WTC11 (cell line): ENCODE measurements around the gene ATRIP. TPM values are rescaled to one million over a fixed set of nuclear protein-coding genes. Genes with fewer than 3 reads are reported as not detected.

ENCODE experiments used
- ATAC-seq: fragments of 200-7000 bp; cut with Tn5 transposase; 2 replicates; pipeline ENCODE4 v1.10.0; 2021; ENCODE audit warnings: mild to moderate bottlenecking, moderate library complexity
- CTCF ChIA-PET: fragments of 300-600 bp; sonication (Branson Sonifier 250); formaldehyde crosslinking; loops from one replicate; lab custom pipeline; 2021; ENCODE audit warnings: antibody characterized with exemption; lab: Charles Lee
- POLR2A ChIA-PET: fragments of 350-600 bp; sonication (Branson Sonifier 250); formaldehyde crosslinking; loops from one replicate; lab custom pipeline; 2021; ENCODE audit warnings: antibody characterized with exemption; lab: Charles Lee
- DNase-seq: peaks from one replicate; pipeline ENCODE4 v3.0.0; 2021; ENCODE audit warnings: low spot score
- H3K27ac Mint-ChIP-seq: 2 replicates; pipeline ENCODE4 v1.8.0; 2021; ENCODE audit warnings: mixed read lengths
- H3K27me3 Mint-ChIP-seq: 2 replicates; pipeline ENCODE4 v1.8.0; 2021; ENCODE audit warnings: low read depth, mild to moderate bottlenecking, moderate library complexity, mixed read lengths
- H3K36me3 Mint-ChIP-seq: 2 replicates; pipeline ENCODE4 v1.8.0; 2021; ENCODE audit warnings: mixed read lengths
- H3K4me1 Mint-ChIP-seq: 2 replicates; pipeline ENCODE4 v1.8.0; 2022; ENCODE audit warnings: mixed read lengths
- H3K4me3 Mint-ChIP-seq: 2 replicates; pipeline ENCODE4 v1.8.0; 2021; ENCODE audit warnings: mild to moderate bottlenecking, moderate library complexity, mixed read lengths
- H3K9me3 Mint-ChIP-seq: 2 replicates; pipeline ENCODE4 v1.8.0; 2021; ENCODE audit warnings: mixed read lengths
- ATF3 ChIP-seq: sonication (generic); formaldehyde crosslinking; conservative IDR thresholded peaks from 2 replicates; pipeline ENCODE4 v1.8.1; 2022; ENCODE audit warnings: mild to moderate bottlenecking, missing genetic modification reagents
- CTCF ChIP-seq: fragments of 200-600 bp; IDR thresholded peaks from 2 replicates; pipeline ENCODE4 v1.8.0; 2022; ENCODE audit warnings: antibody characterized with exemption
- E2F5 ChIP-seq: sonication (generic); formaldehyde crosslinking; IDR thresholded peaks from 2 replicates; pipeline ENCODE4 v1.8.1; 2022; ENCODE audit warnings: mild to moderate bottlenecking, moderate library complexity, missing genetic modification reagents
- GABPB1 ChIP-seq: sonication (generic); formaldehyde crosslinking; IDR thresholded peaks from 2 replicates; pipeline ENCODE4 v1.8.1; 2023; ENCODE audit warnings: mild to moderate bottlenecking, missing genetic modification reagents
- GTF2I ChIP-seq: fragments of 250-450 bp; sonication (Bioruptor Pico); conservative IDR thresholded peaks from 2 replicates; pipeline ENCODE4 v1.4.0; 2021; ENCODE audit warnings: mild to moderate bottlenecking
- HMGXB4 ChIP-seq: sonication (generic); formaldehyde crosslinking; IDR thresholded peaks from 2 replicates; pipeline ENCODE4 v1.8.1; 2023; ENCODE audit warnings: mild to moderate bottlenecking, moderate library complexity, missing genetic modification reagents
- JUN ChIP-seq: sonication (generic); formaldehyde crosslinking; IDR thresholded peaks from 2 replicates; pipeline ENCODE4 v1.8.0; 2023; ENCODE audit warnings: mild to moderate bottlenecking, missing genetic modification reagents
- OVOL2 ChIP-seq: fragments of 250-450 bp; sonication (Bioruptor Pico); IDR thresholded peaks from 2 replicates; pipeline ENCODE4 v1.9.0; 2021; ENCODE audit warnings: mild to moderate bottlenecking, borderline replicate concordance
- PRDM15 ChIP-seq: sonication (generic); formaldehyde crosslinking; IDR thresholded peaks from 2 replicates; pipeline ENCODE4 v1.8.0; 2022; ENCODE audit warnings: missing genetic modification reagents
- SP1 ChIP-seq: sonication (generic); formaldehyde crosslinking; conservative IDR thresholded peaks from 2 replicates; pipeline ENCODE4 v1.8.1; 2022; ENCODE audit warnings: missing genetic modification reagents
- ZMAT4 ChIP-seq: fragments of 250-450 bp; sonication (Bioruptor Pico); IDR thresholded peaks from 2 replicates; pipeline ENCODE4 v1.9.0; 2021; ENCODE audit warnings: mild to moderate bottlenecking
- ZNF121 ChIP-seq: sonication (generic); formaldehyde crosslinking; IDR thresholded peaks from 2 replicates; pipeline ENCODE4 v1.8.0; 2023; ENCODE audit warnings: missing genetic modification reagents
- total RNA-seq: library from RNA; stranded (reverse); gene quantifications from 3 replicates; pipeline ENCODE4 v1.2.3, GENCODE V29; 2021

ATRIP gene
- total RNA-seq, 1 experiment from 2014 or later, result 18.2 TPM

GRCh38 chr3:48398701-48399386, 47.7 kb upstream of the ATRIP start (continued):
- TF ChIP-seq HMGXB4, result no peak
- TF ChIP-seq ATF3 (CRISPR knock-in tag), result no peak
- TF ChIP-seq ZMAT4 (CRISPR knock-in tag), result no peak

GRCh38 chr3:48399387-48400172, 47.0 kb upstream of the ATRIP start:
- POLR2A ChIA-PET, result interaction anchor here (1.1 to 1.7 kb wide), 4 partner anchors 37 to 205 kb away, joined by 3 to 6 read pairs (median 3); partner anchors contain the start of genes ATRIP, CCDC51 and TMA7
- peak; percentile 36 for ATAC-seq
- Mint-ChIP-seq H3K4me1 (peaks cover 11% of the 10 kb centered on the region), H3K27me3 (peaks cover 12% of the 10 kb centered on the region), H3K4me3 (no peak overlapping the region)
- TF ChIP-seq E2F5 (no peak), GABPB1 (CRISPR knock-in tag) (no peak), PRDM15 (CRISPR knock-in tag) (no peak), CTCF (no peak)
- TF ChIP-seq, all 79 proteins: peak for 0
- no peak for DNase-seq
- peaks cover 24% of the 10 kb centered on the region for H3K36me3 Mint-ChIP-seq
- peak overlapping the region; percentile 48; the same call in 1 of the 2 replicates for H3K27ac Mint-ChIP-seq
- CTCF ChIA-PET, result interaction anchor here (1.0 to 7.8 kb wide), 16 partner anchors 9 to 263 kb away, joined by 3 to 378 read pairs (median 8); partner anchors contain the start of genes CCDC51, CELSR3, PLXNB1 and SLC26A6
- 0 out of 2 replicates have a peak, but pooled peaks cover 3% of the 10 kb centered on the region for H3K9me3 Mint-ChIP-seq

GRCh38 chr3:48400824-48401433, 45.6 kb upstream of the ATRIP start:
- 0 out of 2 replicates have a peak, but pooled peaks cover 3% of the 10 kb centered on the region for H3K9me3 Mint-ChIP-seq
- H3K4me3 Mint-ChIP-seq, result no peak overlapping the region
- peaks cover 11% of the 10 kb centered on the region for H3K4me1 Mint-ChIP-seq
- peaks cover 33% of the 10 kb centered on the region for H3K36me3 Mint-ChIP-seq
- TF ChIP-seq HMGXB4, result no peak
- TF ChIP-seq JUN (CRISPR knock-in tag), result no peak
- TF ChIP-seq ZNF121 (CRISPR knock-in tag), result peak; percentile 100
- peak; percentile 68 for TF ChIP-seq CTCF
- no peak for TF ChIP-seq OVOL2 (CRISPR knock-in tag)
- peak; percentile 86 for TF ChIP-seq GTF2I
- TF ChIP-seq ZMAT4 (CRISPR knock-in tag), result no peak
- 0 out of 2 replicates have a peak, but pooled peaks have one; percentile 21 for TF ChIP-seq SP1 (CRISPR knock-in tag)
- POLR2A ChIA-PET, result interaction anchor here (0.7 to 1.5 kb wide), 7 partner anchors 28 to 648 kb away, joined by 3 to 8 read pairs (median 4); no protein-coding TSS in a partner anchor
- peaks cover 2% of the 10 kb centered on the region for H3K27me3 Mint-ChIP-seq
- CTCF ChIA-PET, result interaction anchor here (0.7 to 7.8 kb wide), 54 partner anchors 8 to 261 kb away, joined by 3 to 378 read pairs (median 5); partner anchors contain the start of genes ATRIP, CCDC51, CDC25A and CELSR3
- ATAC-seq (peak; percentile 63), DNase-seq (peak; percentile 50)
- H3K27ac Mint-ChIP-seq, result peak overlapping the region; percentile 88
